SU-DHL-6 (cell line): ENCODE data around the gene SLC3A2.

Experiments used
- EZH2phosphoT487 ChIP-seq: fragments of 200-600 bp; sonication (generic), shearing (Covaris generic); conservative IDR thresholded peaks from 2 replicates; pipeline ENCODE4 v1.6.1; 2018; ENCODE audit warnings: mild to moderate bottlenecking, antibody characterized with exemption, low read length, moderate library complexity, mixed read lengths
- TF ChIP-seq, protein P1 (sequence below): fragments of 200-600 bp; sonication (generic); IDR thresholded peaks from one replicate; pipeline ENCODE4 v1.5.1; 2017; ENCODE audit warnings: antibody characterized with exemption, mild to moderate bottlenecking, low read length, moderate library complexity; ENCODE audit not compliant: insufficient read depth, poor library complexity, severe bottlenecking

DNA sequence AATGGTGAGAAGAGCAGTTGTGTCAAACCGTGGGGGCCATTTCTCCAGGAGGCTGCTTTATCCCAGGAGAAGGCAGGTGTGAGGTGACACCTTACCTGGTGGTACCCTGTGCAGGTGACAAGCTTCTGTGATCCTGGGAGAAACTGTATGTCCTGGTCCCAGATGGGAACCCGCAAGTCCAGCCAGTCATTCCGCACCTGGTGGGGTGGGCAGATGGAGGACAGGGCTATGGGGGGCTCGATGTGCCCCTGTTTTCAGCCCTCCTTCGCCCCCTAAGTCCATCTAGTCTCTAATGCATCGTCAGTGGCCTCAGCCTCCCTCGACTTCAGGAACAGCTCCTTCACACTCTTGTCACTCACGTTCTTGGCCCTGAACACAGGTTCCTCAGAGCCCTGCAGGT lies 45.4 kb upstream of the SLC3A2 start:
- TF ChIP-seq, protein P1, sequence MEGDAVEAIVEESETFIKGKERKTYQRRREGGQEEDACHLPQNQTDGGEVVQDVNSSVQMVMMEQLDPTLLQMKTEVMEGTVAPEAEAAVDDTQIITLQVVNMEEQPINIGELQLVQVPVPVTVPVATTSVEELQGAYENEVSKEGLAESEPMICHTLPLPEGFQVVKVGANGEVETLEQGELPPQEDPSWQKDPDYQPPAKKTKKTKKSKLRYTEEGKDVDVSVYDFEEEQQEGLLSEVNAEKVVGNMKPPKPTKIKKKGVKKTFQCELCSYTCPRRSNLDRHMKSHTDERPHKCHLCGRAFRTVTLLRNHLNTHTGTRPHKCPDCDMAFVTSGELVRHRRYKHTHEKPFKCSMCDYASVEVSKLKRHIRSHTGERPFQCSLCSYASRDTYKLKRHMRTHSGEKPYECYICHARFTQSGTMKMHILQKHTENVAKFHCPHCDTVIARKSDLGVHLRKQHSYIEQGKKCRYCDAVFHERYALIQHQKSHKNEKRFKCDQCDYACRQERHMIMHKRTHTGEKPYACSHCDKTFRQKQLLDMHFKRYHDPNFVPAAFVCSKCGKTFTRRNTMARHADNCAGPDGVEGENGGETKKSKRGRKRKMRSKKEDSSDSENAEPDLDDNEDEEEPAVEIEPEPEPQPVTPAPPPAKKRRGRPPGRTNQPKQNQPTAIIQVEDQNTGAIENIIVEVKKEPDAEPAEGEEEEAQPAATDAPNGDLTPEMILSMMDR, result no peak
- no peak for TF ChIP-seq EZH2phosphoT487
